AG04449 (cell line): ENCODE data around the gene CCND2.

Source experiments
- CTCF ChIA-PET: fragments of 350-600 bp; formaldehyde crosslinking; extraction: SDS; loops from one replicate; lab custom pipeline; 2021; ENCODE audit warnings: antibody characterized with exemption; lab: Yijun Ruan, JAX
- POLR2A ChIA-PET: fragments of 400-600, 350-600 bp; formaldehyde crosslinking; extraction: SDS; loops from one replicate; lab custom pipeline; 2020; ENCODE audit warnings: antibody characterized with exemption, inconsistent platforms; lab: Yijun Ruan, JAX
- DNase-seq: peaks from one replicate; pipeline ENCODE4 v3.0.0-alpha.2; 2010; ENCODE audit warnings: low read depth, low spot score
- H3K4me3 ChIP-seq: 2 replicates; pipeline ENCODE4 v1.5.1; 2011; ENCODE audit warnings: low read depth, mild to moderate bottlenecking, control low read depth, low read length
- CTCF ChIP-seq: IDR thresholded peaks from one replicate; pipeline ENCODE4 v1.5.1; 2011; ENCODE audit warnings: mild to moderate bottlenecking, moderate library complexity, low read length, control low read depth, inconsistent platforms; ENCODE audit not compliant: insufficient read depth; ENCODE audit errors: missing control alignments

CCND2 gene

GRCh38 chr12:4276524-4277204 is 3.1 kb downstream of the CCND2 start:
- peak; percentile 89 for TF ChIP-seq CTCF
- H3K4me3 ChIP-seq: no peak overlapping the region
- DNase-seq: peak; percentile 7
- ChIA-PET POLR2A (no interaction called here), CTCF (interaction anchor here (0.6 to 11.1 kb wide), 64 partner anchors 9 to 976 kb away, joined by 3 to 241 read pairs (median 5); partner anchors contain the start of gene TIGAR)

- H3K4me3 ChIP-seq: no peak overlapping the region
- ChIA-PET POLR2A (no interaction called here), CTCF (interaction anchor here (0.7 to 11.1 kb wide), 57 partner anchors 9 to 977 kb away, joined by 3 to 241 read pairs (median 5); partner anchors contain the start of gene TIGAR)
- no peak for TF ChIP-seq CTCF
- no peak for DNase-seq
Measured at GRCh38 chr12:4277205-4277543, 3.6 kb downstream of the CCND2 start.

GRCh38 chr12:4277857-4278256 is 4.3 kb downstream of the CCND2 start:
- DNase-seq: no peak
- TF ChIP-seq CTCF: no peak
- H3K4me3 ChIP-seq: no peak overlapping the region
- ChIA-PET CTCF (interaction anchor here (0.7 to 11.1 kb wide), 38 partner anchors 9 to 564 kb away, joined by 3 to 241 read pairs (median 7); partner anchors contain the start of gene TIGAR), POLR2A (interaction anchor here (1.0 kb wide), 1 partner anchor 977 kb away, joined by 4 read pairs; no protein-coding TSS in a partner anchor)

GRCh38 chr12:4278329-4279197 is 5.0 kb downstream of the CCND2 start:
- ChIA-PET CTCF (interaction anchor here (1.0 to 11.1 kb wide), 18 partner anchors 8 to 978 kb away, joined by 3 to 241 read pairs (median 14); no protein-coding TSS in a partner anchor), POLR2A (interaction anchor here (1.0 kb wide), 1 partner anchor 978 kb away, joined by 4 read pairs; no protein-coding TSS in a partner anchor)
- no peak for DNase-seq
- no peak overlapping the region for H3K4me3 ChIP-seq
- no peak for TF ChIP-seq CTCF

- POLR2A ChIA-PET: no interaction called here
- no peak for TF ChIP-seq CTCF
- DNase-seq: no peak
- CTCF ChIA-PET: interaction anchor here (1.0 to 11.1 kb wide), 9 partner anchors 11 to 979 kb away, joined by 3 to 241 read pairs (median 31); no protein-coding TSS in a partner anchor
- H3K4me3 ChIP-seq: no peak overlapping the region
Measured at GRCh38 chr12:4279198-4279690, 5.7 kb downstream of the CCND2 start.
